Adipocyte (in vitro differentiated cells): Measurements from ENCODE around the gene ZNF516.

Experiments
- DNase-seq: peaks from one replicate; pipeline ENCODE4 v3.0.0-alpha.2; 2015; ENCODE audit warnings: low read depth
- H3K27me3 ChIP-seq: replicated peaks from 2 replicates; pipeline ENCODE4 v1.7.0; 2013; ENCODE audit warnings: mild to moderate bottlenecking, low read length, moderate library complexity; ENCODE audit not compliant: control insufficient read depth, insufficient read depth
- H3K36me3 ChIP-seq: 2 replicates; pipeline ENCODE4 v1.7.0; 2013; ENCODE audit warnings: low read length, mild to moderate bottlenecking, moderate library complexity; ENCODE audit not compliant: control insufficient read depth, insufficient read depth, severe bottlenecking
- H3K4me1 ChIP-seq: 2 replicates; pipeline ENCODE4 v1.7.0; 2013; ENCODE audit warnings: mild to moderate bottlenecking, low read length, moderate library complexity; ENCODE audit not compliant: control insufficient read depth, insufficient read depth
- H3K4me3 ChIP-seq: 2 replicates; pipeline ENCODE4 v1.7.0; 2013; ENCODE audit warnings: mild to moderate bottlenecking, low read length, moderate library complexity
- H3K9ac ChIP-seq: 2 replicates; pipeline ENCODE4 v1.7.0; 2013; ENCODE audit warnings: mild to moderate bottlenecking, low read length, moderate library complexity
- H3K9me3 ChIP-seq: 2 replicates; pipeline ENCODE4 v1.7.0; 2013; ENCODE audit warnings: mild to moderate bottlenecking, low read length, moderate library complexity; ENCODE audit not compliant: control insufficient read depth

The ZNF516 gene

DNA sequence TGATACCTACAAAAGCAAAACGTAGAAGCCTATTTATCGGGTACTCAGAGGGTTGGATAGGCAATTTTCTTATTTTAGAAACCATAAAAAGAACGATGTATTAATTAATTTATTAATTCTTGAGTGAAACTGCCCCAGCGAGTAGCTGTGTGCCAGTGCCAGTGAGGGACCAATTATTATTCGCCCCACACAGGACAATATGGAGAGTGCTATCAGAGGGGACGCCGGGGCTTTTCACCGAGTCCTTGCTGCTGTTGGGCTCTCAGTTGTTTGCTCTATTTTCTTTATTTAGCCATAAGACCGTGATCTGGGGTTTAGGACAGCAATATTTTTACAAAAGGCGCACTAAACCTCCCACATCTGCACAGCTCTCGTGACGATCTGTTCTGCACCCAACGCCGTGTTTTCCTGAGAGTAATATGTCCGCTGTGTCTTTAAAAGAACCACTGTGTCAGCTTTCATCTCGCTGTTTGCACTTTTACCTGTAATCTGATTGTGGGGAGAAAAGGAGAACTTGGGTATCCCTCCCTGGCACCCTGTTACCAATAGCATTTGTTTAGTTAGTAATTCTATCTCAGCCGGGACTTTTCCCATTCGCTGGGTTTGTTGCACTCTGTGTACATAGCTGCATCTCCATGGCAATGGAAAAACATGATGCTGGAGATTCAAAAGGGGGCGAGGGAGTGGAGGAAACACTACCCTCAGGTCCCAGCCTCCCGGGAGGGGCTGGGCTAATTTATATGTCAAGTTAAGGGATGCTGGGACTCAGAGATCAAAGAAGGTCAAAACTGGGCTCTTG is 30.1 kb upstream of the ZNF516 start:
- H3K4me3 ChIP-seq, result peak overlapping the region; percentile 83
- H3K27me3 ChIP-seq, result no peaks in the 10 kb centered on the region
- no peaks in the 10 kb centered on the region for H3K9me3 ChIP-seq
- H3K36me3 ChIP-seq, result no peaks in the 10 kb centered on the region
- DNase-seq, result peak; percentile 90
- H3K4me1 ChIP-seq, result peaks cover 9% of the 10 kb centered on the region
- peak overlapping the region; percentile 69 for H3K9ac ChIP-seq

DNA sequence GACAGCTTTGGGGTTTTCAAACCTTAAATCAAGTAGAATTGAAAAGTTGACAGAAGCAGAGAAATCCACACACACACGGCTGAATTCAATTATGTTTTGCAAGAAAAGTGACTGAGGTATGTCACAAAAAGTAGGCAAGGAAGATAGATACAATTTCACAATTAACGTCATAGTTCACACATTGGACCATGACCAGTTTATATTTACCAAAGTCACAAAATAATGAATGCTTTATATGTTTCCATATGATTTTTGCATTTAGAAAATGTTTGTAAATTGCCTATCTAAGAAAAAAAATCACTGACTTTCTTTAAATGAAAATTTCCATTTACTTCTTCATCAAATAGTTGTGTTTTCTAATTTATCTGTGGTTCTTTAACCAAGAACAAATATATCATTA is 29.4 kb upstream of the ZNF516 start:
- no peaks in the 10 kb centered on the region for H3K9me3 ChIP-seq
- H3K36me3 ChIP-seq, result no peaks in the 10 kb centered on the region
- H3K4me1 ChIP-seq, result peaks cover 9% of the 10 kb centered on the region
- H3K9ac ChIP-seq, result no peak overlapping the region
- peak overlapping the region; percentile 83 for H3K4me3 ChIP-seq
- no peak for DNase-seq
- no peaks in the 10 kb centered on the region for H3K27me3 ChIP-seq

DNA sequence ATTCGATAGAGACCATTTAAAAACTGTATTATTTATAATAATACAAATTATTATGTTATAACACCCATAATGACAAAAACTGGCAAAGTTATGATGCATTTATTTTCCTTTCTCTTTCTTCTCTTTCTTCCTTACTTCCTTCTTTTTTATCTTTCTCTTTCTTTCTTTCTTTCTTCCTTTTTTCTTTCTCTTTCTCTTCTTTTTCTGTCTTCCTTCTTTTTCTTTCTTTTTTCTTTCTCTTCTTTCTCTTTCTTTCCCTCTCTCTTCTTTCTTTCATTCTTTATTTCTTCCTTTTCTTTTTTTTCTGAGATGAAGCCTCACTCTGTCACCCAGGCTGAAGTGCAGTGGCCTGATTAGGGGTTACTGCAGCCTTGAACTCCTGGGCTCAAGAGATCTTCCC is 27.5 kb upstream of the ZNF516 start:
- DNase-seq, result no peak
- Histone ChIP-seq H3K27me3 (no peaks in the 10 kb centered on the region), H3K36me3 (no peaks in the 10 kb centered on the region), H3K9me3 (no peaks in the 10 kb centered on the region), H3K9ac (no peak overlapping the region), H3K4me1 (peaks cover 14% of the 10 kb centered on the region), H3K4me3 (no peak overlapping the region)

GRCh38 chr18:76522122-76522503 is 27.1 kb upstream of the ZNF516 start:
- Histone ChIP-seq H3K4me3 (no peak overlapping the region), H3K36me3 (no peaks in the 10 kb centered on the region), H3K9me3 (no peaks in the 10 kb centered on the region), H3K27me3 (no peaks in the 10 kb centered on the region), H3K9ac (no peak overlapping the region), H3K4me1 (peaks cover 14% of the 10 kb centered on the region)
- DNase-seq, result no peak

- no peak for DNase-seq
- Histone ChIP-seq H3K36me3 (no peaks in the 10 kb centered on the region), H3K9me3 (no peaks in the 10 kb centered on the region), H3K4me1 (peaks cover 14% of the 10 kb centered on the region), H3K9ac (no peak overlapping the region), H3K4me3 (no peak overlapping the region), H3K27me3 (no peaks in the 10 kb centered on the region)
Measured at GRCh38 chr18:76521417-76522121, 26.5 kb upstream of the ZNF516 start.

GRCh38 chr18:76518860-76519538 is 24.0 kb upstream of the ZNF516 start:
- peak overlapping the region; percentile 78 for H3K9ac ChIP-seq
- no peaks in the 10 kb centered on the region for H3K36me3 ChIP-seq
- peak overlapping the region; percentile 81 for H3K4me3 ChIP-seq
- H3K27me3 ChIP-seq, result no peaks in the 10 kb centered on the region
- DNase-seq, result no peak
- no peaks in the 10 kb centered on the region for H3K9me3 ChIP-seq
- H3K4me1 ChIP-seq, result peaks cover 14% of the 10 kb centered on the region

DNA sequence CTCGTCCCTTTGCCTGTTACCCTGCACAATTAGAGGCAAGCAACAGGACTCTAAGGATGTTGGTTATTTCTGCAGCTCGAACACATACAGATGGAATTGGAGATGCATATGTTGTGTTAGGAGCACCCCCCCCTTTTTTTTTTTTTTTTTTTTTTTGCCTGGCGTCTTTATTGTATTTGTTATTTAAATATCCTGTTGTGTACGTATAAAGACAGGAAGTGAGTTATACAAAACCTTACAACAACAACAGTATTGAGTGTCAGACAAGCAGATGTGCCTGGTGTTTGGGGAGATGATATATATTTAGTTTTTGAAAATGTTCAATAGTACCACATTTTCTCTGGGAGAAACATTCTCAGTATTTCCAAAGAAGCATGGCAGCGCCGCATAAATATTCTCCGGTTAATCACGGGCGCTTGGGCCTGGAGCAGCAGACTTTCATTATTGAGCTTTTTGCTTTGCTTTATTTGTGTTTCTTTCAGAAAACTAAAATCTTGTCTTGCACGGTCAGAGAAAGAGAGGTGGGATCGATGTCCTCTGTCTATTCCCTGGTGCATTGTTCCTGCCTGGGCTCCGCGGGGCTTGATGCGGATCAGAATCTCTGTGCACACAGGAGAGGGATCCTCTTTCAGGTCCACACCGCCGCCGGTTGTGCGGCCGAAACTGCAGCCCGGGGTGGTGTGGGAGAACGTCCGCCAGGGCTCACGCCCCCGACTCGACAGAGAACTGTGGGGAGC is 23.2 kb upstream of the ZNF516 start:
- Histone ChIP-seq H3K4me1 (peaks cover 14% of the 10 kb centered on the region), H3K9me3 (no peaks in the 10 kb centered on the region), H3K36me3 (no peaks in the 10 kb centered on the region), H3K4me3 (peak overlapping the region; percentile 81), H3K27me3 (no peaks in the 10 kb centered on the region), H3K9ac (peak overlapping the region; percentile 78)
- peak; percentile 27 for DNase-seq

DNA sequence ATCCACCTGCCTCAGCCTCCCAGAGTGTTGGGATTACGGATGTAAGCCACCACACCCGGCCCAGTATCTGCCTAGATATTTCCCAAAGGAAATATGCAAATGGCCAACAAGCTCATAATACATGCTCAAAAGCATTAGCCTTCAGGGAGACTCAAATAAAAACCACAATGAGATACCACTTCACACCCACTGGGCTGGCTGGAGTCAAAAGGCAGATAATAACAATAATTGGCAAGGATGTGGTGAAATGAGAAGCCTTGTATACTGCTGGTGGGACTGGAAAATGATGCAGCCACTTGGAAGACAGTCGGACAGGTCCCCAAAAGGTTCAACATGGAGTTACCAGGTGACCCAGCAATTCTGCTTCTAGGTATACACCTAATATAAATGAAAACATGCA is 20.5 kb upstream of the ZNF516 start:
- Histone ChIP-seq H3K36me3 (no peaks in the 10 kb centered on the region), H3K4me1 (peaks cover 14% of the 10 kb centered on the region), H3K4me3 (no peak overlapping the region), H3K9ac (no peak overlapping the region), H3K9me3 (no peaks in the 10 kb centered on the region), H3K27me3 (no peaks in the 10 kb centered on the region)
- no peak for DNase-seq

GRCh38 chr18:76514573-76514972 is 19.5 kb upstream of the ZNF516 start:
- Histone ChIP-seq H3K4me3 (no peak overlapping the region), H3K4me1 (peaks cover 14% of the 10 kb centered on the region), H3K27me3 (no peaks in the 10 kb centered on the region), H3K9ac (no peak overlapping the region), H3K9me3 (no peaks in the 10 kb centered on the region), H3K36me3 (no peaks in the 10 kb centered on the region)
- no peak for DNase-seq

GRCh38 chr18:76507830-76508385 is 12.9 kb upstream of the ZNF516 start:
- Histone ChIP-seq H3K4me3 (no peak overlapping the region), H3K4me1 (peaks cover 20% of the 10 kb centered on the region), H3K36me3 (no peaks in the 10 kb centered on the region), H3K27me3 (no peaks in the 10 kb centered on the region), H3K9me3 (no peaks in the 10 kb centered on the region), H3K9ac (no peak overlapping the region)
- no peak for DNase-seq
